Esophagus squamous epithelium (tissue), 4 donors: ENCODE data around the gene TMEM176A.

Source experiments
- POLR2A ChIP-seq, 4 donors: fragments of 450-650 bp; IDR thresholded peaks; one replicate each; pipeline ENCODE4 v1.6.1; 2017; ENCODE audit warnings: antibody characterized with exemption in 4 of 4, mild to moderate bottlenecking in 4 of 4, moderate library complexity in 3 of 4
- TF ChIP-seq, protein P1 (sequence below), 6 experiments: fragments of 450-650 bp in 4 of 6; fragments of 200-600 bp in 2 of 6; sonication (generic) in 2 of 6; IDR thresholded peaks; one replicate each; pipeline ENCODE4 v1.5.1; 2016 to 2019; ENCODE audit warnings: antibody characterized with exemption in 6 of 6, mild to moderate bottlenecking in 4 of 6, moderate library complexity in 4 of 6

DNA sequence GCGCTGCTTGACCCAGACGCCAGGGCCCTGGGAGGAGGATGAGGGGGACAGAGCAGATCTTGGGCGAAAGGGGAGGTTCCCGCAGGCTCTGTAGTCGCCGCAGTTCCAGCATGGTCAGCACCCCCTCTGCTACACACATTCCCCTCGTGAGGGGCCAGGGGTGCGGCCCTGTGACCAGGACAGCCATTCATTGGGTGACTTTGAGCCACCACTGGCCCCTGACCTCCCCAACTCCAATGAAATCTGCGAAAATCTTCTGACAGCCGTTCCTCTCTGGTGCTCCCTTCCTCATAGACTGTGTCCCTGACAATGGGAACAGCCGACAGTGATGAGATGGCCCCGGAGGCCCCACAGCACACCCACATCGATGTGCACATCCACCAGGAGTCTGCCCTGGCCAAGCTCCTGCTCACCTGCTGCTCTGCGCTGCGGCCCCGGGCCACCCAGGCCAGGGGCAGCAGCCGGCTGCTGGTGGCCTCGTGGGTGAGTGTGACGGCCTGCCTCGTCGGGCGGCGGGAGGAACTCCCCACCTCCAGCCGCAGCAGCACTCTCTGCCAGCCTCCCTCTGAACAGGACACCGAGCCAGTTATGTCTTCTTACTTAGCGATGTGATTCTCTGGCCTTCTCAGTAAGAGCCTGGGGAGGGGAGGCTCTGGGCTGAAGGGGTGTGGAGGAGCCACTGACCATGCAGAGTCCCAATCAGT, 825 bp downstream of the TMEM176A start:
- TF ChIP-seq, protein P1, sequence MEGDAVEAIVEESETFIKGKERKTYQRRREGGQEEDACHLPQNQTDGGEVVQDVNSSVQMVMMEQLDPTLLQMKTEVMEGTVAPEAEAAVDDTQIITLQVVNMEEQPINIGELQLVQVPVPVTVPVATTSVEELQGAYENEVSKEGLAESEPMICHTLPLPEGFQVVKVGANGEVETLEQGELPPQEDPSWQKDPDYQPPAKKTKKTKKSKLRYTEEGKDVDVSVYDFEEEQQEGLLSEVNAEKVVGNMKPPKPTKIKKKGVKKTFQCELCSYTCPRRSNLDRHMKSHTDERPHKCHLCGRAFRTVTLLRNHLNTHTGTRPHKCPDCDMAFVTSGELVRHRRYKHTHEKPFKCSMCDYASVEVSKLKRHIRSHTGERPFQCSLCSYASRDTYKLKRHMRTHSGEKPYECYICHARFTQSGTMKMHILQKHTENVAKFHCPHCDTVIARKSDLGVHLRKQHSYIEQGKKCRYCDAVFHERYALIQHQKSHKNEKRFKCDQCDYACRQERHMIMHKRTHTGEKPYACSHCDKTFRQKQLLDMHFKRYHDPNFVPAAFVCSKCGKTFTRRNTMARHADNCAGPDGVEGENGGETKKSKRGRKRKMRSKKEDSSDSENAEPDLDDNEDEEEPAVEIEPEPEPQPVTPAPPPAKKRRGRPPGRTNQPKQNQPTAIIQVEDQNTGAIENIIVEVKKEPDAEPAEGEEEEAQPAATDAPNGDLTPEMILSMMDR (IDR thresholded peaks at IDR 0.05), result no peak
- TF ChIP-seq POLR2A (IDR thresholded peaks at IDR 0.05), result no peak
